Measurements from ENCODE around the gene CTAGE8.
A peak's percentile ranks its signal among the peaks of the same experiment; 100 is the strongest.
"Not testable (repeated sequence)": the region's sequence is repeated elsewhere in the genome, so short reads cannot be mapped to it uniquely, and the experiment has no call there.

Gene CTAGE8

GRCh38 chr7:144256112-144256511, 13.0 kb downstream of the CTAGE8 start:
- peak; percentile 16 for DNase-seq

DNA sequence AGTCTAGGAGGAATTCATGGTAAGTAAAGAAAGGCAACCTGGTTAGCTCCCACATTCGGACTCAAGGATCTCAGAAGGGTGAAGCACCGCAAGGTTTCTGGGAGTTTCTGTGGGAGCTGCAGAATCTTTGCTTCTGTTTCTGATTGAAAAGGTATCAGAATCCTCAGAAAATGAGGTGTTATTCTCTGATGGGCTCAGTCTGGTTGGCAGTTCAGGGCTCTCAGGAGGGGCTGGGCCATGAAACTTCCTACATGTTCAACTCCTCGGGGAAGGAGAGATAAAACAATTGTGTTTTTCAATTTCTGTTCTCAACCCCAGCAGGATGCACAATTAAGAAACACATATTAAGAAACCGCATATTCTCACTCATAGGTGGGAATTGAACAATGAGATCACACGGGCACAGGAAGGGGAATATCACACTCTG, 13.6 kb downstream of the CTAGE8 start:
- DNase-seq, result peak; percentile 0

DNA sequence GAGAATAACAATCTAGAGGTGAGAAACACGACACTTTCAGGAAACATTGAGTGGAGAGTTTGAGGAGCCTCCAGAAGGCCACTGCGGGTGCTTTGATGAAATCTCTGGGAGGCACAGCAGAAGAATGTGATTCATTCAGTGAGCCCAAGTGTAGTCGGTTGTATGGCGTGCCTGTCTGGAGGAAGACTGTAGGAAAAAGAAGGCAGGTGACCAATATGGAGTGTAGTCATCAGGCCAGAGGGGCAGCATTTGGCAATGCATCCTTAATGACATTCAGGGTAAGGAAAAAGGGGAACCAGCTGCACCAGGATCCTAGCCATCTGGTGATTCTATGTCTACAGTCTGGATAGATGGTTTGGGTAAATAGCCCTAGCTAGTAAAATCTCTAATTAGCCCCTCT, 16.8 kb downstream of the CTAGE8 start:
- not testable (repeated sequence) for DNase-seq

DNA sequence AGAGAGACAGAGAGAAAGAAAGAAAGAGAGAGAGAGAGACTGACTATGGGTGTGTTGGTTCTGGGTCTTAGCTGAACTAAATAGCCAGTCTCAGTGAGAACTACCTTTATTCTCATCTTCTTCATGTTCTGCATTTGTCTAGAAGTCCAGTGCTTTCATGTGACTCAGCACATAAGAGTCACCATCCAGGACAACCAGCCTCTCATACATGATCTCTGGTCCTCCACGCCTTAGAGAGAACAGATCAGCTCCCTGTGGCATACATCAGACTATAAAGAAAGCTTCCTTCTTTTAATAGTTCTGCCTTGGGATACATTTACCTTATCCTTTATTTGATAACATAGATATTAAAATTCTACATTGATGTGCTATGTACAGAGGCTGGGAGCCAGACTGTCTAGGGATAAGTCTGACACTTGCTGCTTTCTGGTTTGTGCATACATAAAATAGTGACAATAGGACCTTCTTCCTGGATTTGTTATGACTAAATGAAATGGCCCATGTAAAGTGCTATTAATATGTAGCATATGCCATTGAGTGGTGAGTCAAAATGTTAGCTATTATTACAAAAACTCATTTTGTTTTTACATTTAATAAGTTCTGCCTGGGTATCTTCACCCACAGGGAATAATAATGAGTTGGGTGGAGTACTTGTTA, 21.3 kb downstream of the CTAGE8 start:
- not testable (repeated sequence) for DNase-seq

GRCh38 chr7:144246967-144247366, 22.1 kb downstream of the CTAGE8 start:
- DNase-seq, result not testable (repeated sequence)

GRCh38 chr7:144245372-144245771, 23.7 kb downstream of the CTAGE8 start:
- not testable (repeated sequence) for DNase-seq

DNA sequence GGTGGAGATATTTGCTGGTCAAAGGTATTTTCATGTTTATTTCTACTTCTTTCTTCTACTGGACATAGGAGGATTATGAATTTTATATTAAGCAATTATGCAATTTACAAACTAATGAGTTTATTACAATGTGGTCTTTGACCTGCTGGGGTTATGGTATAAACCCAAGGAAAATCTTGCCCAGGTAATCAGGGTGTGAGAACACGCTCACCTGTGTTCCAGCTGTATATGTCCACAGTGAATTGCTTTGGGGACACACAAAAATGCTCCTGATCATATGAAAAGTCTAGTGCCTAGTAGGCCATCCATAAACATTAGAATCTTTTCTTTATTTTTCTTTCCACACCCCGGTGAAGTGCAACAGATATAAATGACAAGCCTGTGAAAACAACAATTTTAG, 29.7 kb downstream of the CTAGE8 start, which contains the start of gene OR2A42:
TSS of gene OR2A42 (minus strand) at position 241 of the 400 bp plus-strand sequence. CDS start 6,762 bp downstream, outside the sequence.
- not testable (repeated sequence) for DNase-seq

GRCh38 chr7:144238530-144239082, 30.5 kb downstream of the CTAGE8 start:
- DNase-seq, result not testable (repeated sequence)

DNA sequence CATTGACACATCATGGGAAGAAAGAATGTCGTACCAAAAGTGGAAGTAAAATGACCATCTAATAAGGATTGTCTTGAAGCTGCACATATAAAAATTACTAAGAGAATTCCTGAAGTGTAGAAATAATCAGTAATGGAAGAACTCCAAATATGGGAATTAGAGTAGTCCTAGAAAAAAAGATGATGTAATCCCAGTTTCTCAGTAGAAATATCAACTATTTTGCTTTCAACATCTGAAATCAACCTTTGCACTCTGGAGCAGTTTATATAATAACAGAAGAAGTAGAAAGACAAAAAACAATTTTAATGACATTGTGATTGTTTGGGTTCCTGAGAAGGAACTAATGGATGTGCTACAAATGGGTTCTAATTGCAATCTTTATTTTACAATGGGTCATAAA, 36.0 kb downstream of the CTAGE8 start:
- not testable (repeated sequence) for DNase-seq

DNA sequence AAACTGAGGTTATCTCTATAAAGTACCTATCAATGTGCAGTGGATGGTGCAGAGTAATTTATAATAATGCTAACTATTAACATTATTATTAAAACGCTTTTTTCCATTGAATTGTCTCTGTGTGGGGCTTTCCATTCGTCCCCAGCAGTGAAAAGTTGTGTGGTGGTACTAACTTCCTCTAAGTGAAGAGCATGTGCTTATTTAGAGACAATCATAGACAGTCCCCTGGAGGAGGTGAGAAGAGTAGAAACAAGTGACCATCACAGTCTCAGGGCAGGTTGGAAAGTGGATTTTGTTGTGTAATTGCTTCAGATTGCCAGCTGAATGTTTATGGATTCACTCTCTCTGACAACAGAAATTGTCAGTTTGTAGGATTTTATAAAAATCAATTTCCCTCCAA, 38.1 kb downstream of the CTAGE8 start:
- DNase-seq, result not testable (repeated sequence)

GRCh38 chr7:144228810-144229209, 40.3 kb downstream of the CTAGE8 start:
- DNase-seq, result not testable (repeated sequence)

- not testable (repeated sequence) for DNase-seq
Measured at GRCh38 chr7:144226866-144227265, 42.2 kb downstream of the CTAGE8 start.

DNA sequence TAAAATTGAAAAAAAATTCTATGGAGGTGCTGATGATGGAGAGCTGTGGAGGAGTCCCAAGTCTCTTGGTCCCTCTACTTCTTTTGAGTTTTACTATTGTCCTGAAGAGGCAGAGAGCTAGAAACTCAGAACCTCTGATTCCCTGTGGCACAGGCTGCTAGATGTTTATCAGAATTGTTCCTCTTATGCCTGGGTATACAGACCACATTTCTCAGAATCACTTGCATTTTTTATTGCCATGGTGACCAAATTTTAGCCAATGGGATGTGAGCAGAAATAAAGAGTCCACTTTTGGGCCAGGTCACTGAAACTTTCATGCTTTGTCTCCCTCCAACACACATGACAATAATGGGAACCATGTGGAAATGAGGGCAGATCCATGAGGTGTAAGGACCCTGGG, 45.4 kb downstream of the CTAGE8 start:
- DNase-seq, result not testable (repeated sequence)

DNA sequence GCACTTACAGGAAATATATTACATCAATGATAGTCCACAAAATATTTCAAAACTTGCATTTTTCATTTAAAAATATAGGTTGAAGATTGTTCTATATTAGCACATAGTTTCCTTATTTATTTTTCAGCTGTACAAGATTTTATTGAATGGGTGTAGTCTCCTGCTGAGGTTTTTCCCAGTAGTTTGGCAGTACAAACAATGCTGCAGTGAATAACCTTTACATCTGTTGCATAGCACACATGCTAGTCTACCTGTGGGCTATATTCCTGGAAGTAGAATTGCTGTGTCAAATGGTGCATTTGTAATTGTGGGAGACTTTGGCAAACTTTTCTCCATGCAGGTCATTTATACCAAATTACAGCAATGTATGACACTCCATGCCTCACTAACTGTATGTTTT, 48.6 kb downstream of the CTAGE8 start:
- not testable (repeated sequence) for DNase-seq

DNA sequence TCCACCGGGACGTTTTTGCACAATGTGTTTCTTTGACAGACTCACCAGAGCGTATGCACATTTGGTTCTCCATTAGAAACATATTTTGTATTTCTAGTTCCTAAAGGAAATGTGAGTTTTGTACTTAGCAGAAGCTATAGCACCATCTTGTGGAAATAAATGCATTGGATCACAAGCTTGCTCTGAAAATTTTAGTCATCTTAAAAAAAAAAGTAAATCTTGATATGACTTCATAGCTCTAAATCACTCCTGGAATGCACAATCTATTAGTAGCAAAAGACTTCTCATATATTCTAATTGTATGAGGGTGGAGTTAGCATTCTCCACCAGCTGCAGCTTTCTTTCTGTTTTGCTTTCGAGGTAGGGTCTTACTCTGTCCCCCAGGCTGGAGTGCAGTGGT, 49.9 kb downstream of the CTAGE8 start:
- DNase-seq, result not testable (repeated sequence)

DNA sequence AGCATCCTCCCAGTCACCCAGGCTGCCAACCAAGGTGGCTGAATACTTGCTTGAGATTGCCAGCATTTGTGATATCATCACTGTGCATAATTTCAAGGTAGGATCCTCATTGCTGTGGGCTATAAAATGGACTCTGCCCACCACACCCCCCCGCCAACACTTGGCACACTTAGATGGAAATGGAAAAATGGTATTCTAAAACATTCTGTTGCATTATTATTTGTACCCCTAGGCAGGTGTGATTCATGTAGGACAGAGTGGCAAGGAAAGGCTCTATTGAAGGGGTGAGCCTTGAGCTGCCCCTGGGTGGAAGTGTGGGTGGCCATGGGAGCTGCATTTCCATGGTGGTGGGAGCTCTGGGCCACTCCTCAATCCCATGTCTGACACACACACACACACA, 50.5 kb downstream of the CTAGE8 start:
- DNase-seq, result not testable (repeated sequence)

- DNase-seq, result not testable (repeated sequence)
Measured at GRCh38 chr7:144217200-144217599, 51.9 kb downstream of the CTAGE8 start.

All from hematopoietic multipotent progenitor cell treated with erythropoietin and hydrocortisone succinate and interleukin-3 and kit ligand, for 4 days (in vitro differentiated cells).